ENCODE measurements around the gene ARL15. TPM values are rescaled to one million over a fixed set of nuclear protein-coding genes. Genes with fewer than 3 reads are reported as not detected.

The ARL15 gene
- polyA plus RNA-seq, 1 of the 3 experiments (the other 2 are of a cell fraction), result 6.4 TPM

DNA sequence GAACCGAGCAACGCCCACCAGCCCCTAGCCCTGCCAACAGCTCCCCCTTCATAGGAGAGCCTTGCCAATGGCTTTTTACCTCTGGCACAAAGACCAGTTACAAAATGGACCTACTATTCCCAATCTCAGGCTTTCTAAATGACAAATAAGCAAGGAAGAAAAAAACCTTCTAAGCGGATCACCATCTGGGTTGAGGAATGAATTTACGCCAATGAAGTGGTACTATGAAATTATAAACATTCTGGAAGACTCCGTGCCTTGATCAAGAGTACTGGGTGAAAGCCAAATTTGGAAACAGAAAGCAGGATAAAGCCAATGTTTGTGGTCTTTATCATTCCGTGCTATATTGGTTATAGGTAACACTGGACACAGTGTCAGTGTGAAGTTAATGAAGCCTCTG is 378.0 kb downstream of the ARL15 start (continued):
- TF ChIP-seq GABPA (IDR thresholded peaks at IDR 0.05; ENCODE audit: low read depth) (no peak), NRF1 (IDR thresholded peaks at IDR 0.05; ENCODE audit: low read depth, low read length) (no peak), TAF1 (IDR thresholded peaks at IDR 0.05; ENCODE audit: borderline replicate concordance, low read depth, low read length) (no peak), MEF2A (IDR thresholded peaks at IDR 0.05; ENCODE audit: borderline replicate concordance, low read depth) (no peak)
- TF ChIP-seq, protein P1, sequence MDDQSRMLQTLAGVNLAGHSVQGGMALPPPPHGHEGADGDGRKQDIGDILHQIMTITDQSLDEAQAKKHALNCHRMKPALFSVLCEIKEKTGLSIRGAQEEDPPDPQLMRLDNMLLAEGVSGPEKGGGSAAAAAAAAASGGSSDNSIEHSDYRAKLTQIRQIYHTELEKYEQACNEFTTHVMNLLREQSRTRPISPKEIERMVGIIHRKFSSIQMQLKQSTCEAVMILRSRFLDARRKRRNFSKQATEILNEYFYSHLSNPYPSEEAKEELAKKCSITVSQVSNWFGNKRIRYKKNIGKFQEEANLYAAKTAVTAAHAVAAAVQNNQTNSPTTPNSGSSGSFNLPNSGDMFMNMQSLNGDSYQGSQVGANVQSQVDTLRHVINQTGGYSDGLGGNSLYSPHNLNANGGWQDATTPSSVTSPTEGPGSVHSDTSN (IDR thresholded peaks at IDR 0.05), result no peak

DNA sequence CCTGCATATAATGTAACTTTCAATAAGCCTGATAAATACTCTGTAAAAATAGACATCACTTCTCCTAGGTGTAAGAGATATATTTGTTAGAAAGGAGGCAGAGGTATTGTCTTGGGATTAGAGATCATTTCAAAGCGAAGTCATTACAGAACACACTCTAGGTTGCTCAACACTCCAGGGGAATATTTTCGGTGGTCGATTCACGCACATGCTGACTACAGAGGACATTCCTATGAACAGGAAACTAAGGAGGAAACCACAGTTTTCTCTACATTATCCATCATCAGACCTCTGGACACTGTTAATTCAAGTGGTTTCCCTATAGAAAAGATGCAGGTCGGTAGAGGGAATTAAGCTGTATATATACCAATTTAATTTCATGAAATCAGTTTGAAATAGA is 379.9 kb downstream of the ARL15 start:
- WGBS (ENCODE audit: low lambda C conversion rate), result 77% methylated on average over 5 of the region's 5 CpGs

DNA sequence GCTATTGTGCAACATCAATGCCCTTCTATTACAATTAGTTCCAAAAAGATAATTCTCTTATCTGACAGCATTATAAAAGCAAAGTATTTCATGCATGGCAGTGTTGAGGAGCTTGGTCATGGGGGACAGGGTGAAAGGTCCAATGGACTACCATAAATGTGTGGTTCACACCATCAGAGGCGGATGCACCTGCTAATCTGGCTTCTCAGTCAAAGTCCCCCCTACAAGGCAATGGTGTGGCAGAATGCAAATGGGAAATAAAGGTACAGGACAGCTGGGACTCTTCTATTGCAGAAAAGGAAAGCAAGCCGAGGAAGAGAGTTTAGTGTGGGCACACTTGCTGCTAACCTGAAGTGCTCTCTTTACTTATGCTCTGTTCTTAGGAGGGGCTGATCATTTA is 380.8 kb downstream of the ARL15 start:
- H3K36me3 ChIP-seq (replicated peaks in 1 of 2; ENCODE audit: control insufficient read depth in 1 of 2, insufficient read depth in 2 of 2, low read length in 1 of 2), result no peaks in the 10 kb centered on the region
- H3K4me1 ChIP-seq (ENCODE audit: control insufficient read depth in 1 of 2, insufficient read depth in 2 of 2, low read depth in 1 of 2, low read length in 1 of 2), result peaks cover 0 to 10% of the 10 kb centered on the region in 2 experiments; a peak in 1 of 4 replicates
- no peaks in the 10 kb centered on the region for H3K79me2 ChIP-seq (ENCODE audit: insufficient read depth)
- no peak for DNase-seq
- TF ChIP-seq, protein P2, sequence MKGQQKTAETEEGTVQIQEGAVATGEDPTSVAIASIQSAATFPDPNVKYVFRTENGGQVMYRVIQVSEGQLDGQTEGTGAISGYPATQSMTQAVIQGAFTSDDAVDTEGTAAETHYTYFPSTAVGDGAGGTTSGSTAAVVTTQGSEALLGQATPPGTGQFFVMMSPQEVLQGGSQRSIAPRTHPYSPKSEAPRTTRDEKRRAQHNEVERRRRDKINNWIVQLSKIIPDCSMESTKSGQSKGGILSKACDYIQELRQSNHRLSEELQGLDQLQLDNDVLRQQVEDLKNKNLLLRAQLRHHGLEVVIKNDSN (IDR thresholded peaks at IDR 0.05; ENCODE audit: borderline replicate concordance, low read depth), result no peak
- POLR2A ChIA-PET, result no interaction called here
- H3K9ac ChIP-seq, result no peak overlapping the region
- H3K4me3 ChIP-seq (ENCODE audit: low read depth in 2 of 2, low read length in 1 of 2), result no peak overlapping the region
- H2AFZ ChIP-seq (ENCODE audit: low read depth), result no peak overlapping the region
- H3K27me3 ChIP-seq (ENCODE audit: insufficient read depth), result no peaks in the 10 kb centered on the region
- no peaks in the 10 kb centered on the region for H3K9me2 ChIP-seq
- WGBS (ENCODE audit: low lambda C conversion rate), result 90% methylated on average over 2 of the region's 2 CpGs
- no peak overlapping the region for H3K4me2 ChIP-seq
- no peaks in the 10 kb centered on the region for H3K9me3 ChIP-seq
- CTCF ChIA-PET, result no interaction called here
- H3F3A ChIP-seq (replicated peaks; ENCODE audit: insufficient read depth), result peaks cover 2% of the 10 kb centered on the region
- no peak overlapping the region for H3K27ac ChIP-seq (ENCODE audit: low read depth in 2 of 2, low read length in 1 of 2)
- H4K20me1 ChIP-seq (ENCODE audit: insufficient read depth), result no peaks in the 10 kb centered on the region

More for the DNA sequence above, 379.9 kb downstream of the ARL15 start:
- DNase-seq, result no peak
- peaks cover 0 to 14% of the 10 kb centered on the region in 2 experiments; a peak in 2 of 4 replicates for H3K4me1 ChIP-seq (ENCODE audit: control insufficient read depth in 1 of 2, insufficient read depth in 2 of 2, low read depth in 1 of 2, low read length in 1 of 2)
- H3K4me3 ChIP-seq (ENCODE audit: low read depth in 2 of 2, low read length in 1 of 2), result no peak overlapping the region
- ChIA-PET CTCF (interaction anchor here (0.7 kb wide), 1 partner anchor 819 kb away, joined by 3 read pairs; no protein-coding TSS in a partner anchor), POLR2A (no interaction called here)
- H3K9me2 ChIP-seq, result no peaks in the 10 kb centered on the region
- H3K27ac ChIP-seq (ENCODE audit: low read depth in 2 of 2, low read length in 1 of 2), result no peak overlapping the region
- no peak overlapping the region for H2AFZ ChIP-seq (ENCODE audit: low read depth)
- H3K27me3 ChIP-seq (ENCODE audit: insufficient read depth), result no peaks in the 10 kb centered on the region
- H3K9me3 ChIP-seq, result no peaks in the 10 kb centered on the region
- H3F3A ChIP-seq (replicated peaks; ENCODE audit: insufficient read depth), result no peaks in the 10 kb centered on the region
- TF ChIP-seq, protein P3, sequence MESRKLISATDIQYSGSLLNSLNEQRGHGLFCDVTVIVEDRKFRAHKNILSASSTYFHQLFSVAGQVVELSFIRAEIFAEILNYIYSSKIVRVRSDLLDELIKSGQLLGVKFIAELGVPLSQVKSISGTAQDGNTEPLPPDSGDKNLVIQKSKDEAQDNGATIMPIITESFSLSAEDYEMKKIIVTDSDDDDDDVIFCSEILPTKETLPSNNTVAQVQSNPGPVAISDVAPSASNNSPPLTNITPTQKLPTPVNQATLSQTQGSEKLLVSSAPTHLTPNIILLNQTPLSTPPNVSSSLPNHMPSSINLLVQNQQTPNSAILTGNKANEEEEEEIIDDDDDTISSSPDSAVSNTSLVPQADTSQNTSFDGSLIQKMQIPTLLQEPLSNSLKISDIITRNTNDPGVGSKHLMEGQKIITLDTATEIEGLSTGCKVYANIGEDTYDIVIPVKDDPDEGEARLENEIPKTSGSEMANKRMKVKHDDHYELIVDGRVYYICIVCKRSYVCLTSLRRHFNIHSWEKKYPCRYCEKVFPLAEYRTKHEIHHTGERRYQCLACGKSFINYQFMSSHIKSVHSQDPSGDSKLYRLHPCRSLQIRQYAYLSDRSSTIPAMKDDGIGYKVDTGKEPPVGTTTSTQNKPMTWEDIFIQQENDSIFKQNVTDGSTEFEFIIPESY (IDR thresholded peaks at IDR 0.05; ENCODE audit: borderline replicate concordance, low read depth), result no peak
- no peak overlapping the region for H3K4me2 ChIP-seq
- no peaks in the 10 kb centered on the region for H4K20me1 ChIP-seq (ENCODE audit: insufficient read depth)
- H3K79me2 ChIP-seq (ENCODE audit: insufficient read depth), result no peaks in the 10 kb centered on the region
- H3K36me3 ChIP-seq (replicated peaks in 1 of 2; ENCODE audit: control insufficient read depth in 1 of 2, insufficient read depth in 2 of 2, low read length in 1 of 2), result no peaks in the 10 kb centered on the region
- H3K9ac ChIP-seq, result no peak overlapping the region

Measured in SK-N-SH (cell line).